Activated gamma-delta T cell (primary cell): ENCODE results near the gene KIF27.
"Not testable (repeated sequence)": the region's sequence is repeated elsewhere in the genome, so short reads cannot be mapped to it uniquely, and the experiment has no call there.

Source experiments
- DNase-seq: peaks from one replicate; lab custom pipeline; 2025; lab: John Stamatoyannopoulos, UW

The KIF27 gene

DNA sequence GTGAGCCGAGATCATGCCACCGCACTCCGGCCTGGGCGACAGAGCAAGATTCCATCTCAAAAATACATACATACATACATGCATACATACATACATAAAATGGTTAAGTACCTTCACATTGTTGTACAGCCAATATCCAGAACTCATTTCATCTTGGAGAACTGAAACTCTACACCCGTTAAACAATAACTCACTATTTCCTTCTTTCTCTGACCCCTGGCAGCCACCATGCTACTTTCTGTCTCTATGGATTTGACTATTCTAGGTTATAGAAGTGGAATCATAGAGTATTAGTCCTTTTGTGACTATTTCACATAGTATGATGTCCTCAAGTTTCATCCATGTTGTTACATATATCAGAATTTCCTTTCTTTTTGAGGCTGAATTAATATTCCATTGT is 9.6 kb upstream of the KIF27 start:
- no peak for DNase-seq

- no peak for DNase-seq
These were observed 6.4 kb upstream of the KIF27 start for GRCh38 chr9:83927591-83927990.

DNA sequence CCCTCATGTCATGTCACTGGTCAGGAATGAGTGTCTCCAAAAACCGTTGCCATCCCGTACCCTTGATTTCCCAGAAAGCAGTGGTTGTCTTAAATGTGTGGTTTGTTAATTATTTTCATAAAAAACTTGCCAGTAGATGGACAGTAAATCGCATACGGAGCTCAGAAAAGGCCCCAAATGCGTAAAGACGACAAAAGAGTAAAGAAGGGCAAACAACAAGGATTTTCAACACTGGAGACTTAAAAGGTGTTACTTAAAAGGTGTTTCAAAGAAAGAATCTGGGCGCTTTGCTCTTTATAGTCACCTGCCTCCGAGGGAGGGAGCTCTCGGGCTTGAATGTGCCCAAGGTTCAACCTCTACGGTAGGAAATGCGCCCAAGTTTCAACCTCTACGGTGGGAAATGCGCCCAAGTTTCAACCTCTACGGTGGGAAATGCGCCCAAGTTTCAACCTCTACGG is 734 bp downstream of the KIF27 start:
- no peak for DNase-seq

- DNase-seq = no peak
These were observed 2.1 kb downstream of the KIF27 start for GRCh38 chr9:83919111-83919510.

- not testable (repeated sequence) for DNase-seq
These were observed 9.0 kb downstream of the KIF27 start for GRCh38 chr9:83912194-83912593.

DNA sequence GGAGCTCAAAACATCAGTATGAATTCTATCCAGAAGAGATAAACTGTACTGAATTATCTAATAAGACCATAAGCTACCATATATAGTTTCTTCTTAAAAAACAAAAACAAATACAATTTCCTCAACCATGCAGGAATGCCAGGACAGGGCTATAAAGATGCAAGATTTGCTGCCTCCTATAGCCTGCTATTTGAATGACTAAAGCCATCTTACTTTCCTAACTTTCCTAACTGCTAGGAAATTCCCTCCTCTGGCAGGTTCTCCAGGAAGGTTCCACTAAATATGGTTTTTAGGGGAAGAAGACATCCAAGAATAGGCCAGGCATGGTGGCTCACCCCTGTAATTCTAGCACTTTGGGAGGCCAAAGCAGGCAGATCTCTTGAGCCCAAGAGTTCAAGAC is 15.1 kb downstream of the KIF27 start:
- no peak for DNase-seq

GRCh38 chr9:83900615-83901014 is 20.6 kb downstream of the KIF27 start:
- not testable (repeated sequence) for DNase-seq

- DNase-seq = not testable (repeated sequence)
These were observed 26.9 kb downstream of the KIF27 start for GRCh38 chr9:83894301-83894700.

DNA sequence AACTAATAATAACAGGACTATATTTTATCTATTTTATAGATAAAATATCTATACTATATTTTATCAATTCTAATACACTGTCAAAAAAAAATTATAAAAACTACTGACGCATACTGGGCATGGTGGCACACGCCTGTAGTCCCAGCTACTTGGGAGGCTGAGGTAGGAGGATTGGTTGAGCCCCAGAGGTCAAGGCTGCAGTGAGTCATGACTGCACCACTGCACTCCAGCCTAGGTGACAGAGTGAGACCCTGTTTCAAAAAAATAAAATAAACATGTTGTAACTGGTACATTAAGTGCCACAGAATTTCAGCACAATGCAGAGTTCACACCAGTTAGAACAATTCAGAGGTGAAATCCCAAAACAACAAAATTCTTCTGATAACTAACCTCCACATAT is 34.7 kb downstream of the KIF27 start:
- DNase-seq = not testable (repeated sequence)

DNA sequence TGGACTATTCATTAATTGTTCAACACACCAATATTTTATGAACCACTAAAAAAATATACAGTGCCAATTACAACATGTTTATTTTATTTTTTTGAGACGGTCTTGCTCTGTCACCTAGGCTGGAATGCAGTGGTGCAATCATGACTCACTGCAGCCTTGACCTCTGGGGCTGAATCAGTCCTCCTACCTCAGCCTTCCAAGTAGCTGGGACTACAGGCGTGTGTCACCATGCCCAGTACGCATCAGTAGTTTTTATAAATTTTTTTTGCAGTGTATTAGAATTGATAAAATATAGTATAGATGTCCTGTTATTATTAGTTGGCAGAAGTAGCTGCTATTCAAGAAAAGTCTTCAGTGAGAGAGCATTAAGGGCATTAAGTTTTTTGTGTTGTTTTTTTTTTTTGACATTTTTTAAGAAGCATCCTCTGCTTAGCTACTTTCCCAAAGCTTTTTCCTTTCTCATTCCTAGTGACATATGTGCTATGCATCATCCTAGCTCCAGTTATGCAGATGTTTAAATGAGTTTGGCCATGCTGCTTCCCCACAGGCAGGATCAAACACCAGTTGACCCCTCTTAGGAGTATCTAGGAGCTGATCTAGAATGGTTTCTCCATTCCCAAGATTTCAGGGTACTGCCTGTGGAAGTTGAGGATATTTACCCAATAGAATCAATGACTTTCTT is 35.5 kb downstream of the KIF27 start:
- not testable (repeated sequence) for DNase-seq

GRCh38 chr9:83881687-83882408 is 39.4 kb downstream of the KIF27 start:
- DNase-seq = not testable (repeated sequence)

DNA sequence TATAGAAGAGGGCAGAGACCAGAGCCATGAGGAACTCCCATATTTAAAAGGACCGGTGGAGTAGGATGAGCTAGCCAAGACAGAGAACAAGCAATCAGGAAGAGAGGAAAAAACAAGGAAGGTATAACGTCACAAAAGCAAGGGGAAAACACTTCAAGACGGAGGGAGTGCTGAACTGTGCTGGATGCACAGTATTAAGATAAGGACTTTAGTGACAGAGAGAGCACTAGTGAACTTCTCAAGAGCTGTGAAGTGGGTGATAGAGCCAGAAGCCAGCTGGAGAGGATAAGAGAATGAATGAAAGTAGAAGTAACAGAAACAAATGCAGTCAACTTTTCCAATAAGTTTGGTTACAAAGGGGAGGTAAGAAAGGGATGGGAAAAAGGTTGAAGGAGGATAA is 45.7 kb downstream of the KIF27 start:
- DNase-seq = not testable (repeated sequence)

DNA sequence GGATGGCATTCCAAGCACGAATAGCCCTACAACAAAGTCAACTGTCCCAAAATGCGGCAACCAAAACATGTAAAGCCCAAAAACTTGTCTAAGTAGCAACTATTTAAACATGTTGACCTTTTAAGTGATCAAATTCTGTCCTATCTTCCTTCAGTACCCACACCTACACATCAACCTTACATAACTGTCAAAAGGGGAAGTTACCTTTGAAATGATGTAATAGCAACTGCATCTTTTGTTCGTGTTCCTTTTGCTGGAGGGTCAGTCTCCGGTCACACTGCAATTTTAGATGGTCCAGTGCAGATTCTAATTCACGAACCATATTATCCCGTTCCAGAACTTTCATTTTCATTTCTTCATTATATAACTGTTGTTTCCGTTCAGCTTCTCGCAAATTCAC is 71.3 kb downstream of the KIF27 start:
- not testable (repeated sequence) for DNase-seq

DNA sequence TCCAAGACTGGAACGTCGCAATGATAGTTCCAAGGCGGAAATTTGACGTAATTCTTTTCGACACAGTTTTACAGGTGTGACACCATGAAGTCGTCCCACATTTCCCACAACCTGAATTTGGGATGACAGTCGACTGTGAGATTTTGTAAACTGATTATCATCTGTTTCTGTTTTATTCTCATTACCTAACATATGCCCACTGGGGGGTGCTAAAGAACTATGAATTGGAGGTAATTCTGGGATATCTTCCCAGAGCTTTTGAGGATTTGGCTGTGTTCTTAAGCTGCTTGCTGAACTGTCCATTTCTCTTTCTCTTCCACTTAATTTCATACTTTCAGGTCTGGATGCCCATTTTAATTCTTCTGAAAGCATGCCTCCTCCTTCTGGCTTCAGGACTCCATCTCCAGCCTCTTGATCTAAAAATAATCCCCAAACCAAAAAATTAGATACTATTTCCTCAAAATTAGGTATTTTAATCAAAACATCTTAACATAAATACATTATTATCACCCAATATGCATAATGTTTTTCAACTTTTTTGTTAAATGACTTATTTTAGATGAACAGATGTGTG is 84.1 kb downstream of the KIF27 start:
- not testable (repeated sequence) for DNase-seq

DNA sequence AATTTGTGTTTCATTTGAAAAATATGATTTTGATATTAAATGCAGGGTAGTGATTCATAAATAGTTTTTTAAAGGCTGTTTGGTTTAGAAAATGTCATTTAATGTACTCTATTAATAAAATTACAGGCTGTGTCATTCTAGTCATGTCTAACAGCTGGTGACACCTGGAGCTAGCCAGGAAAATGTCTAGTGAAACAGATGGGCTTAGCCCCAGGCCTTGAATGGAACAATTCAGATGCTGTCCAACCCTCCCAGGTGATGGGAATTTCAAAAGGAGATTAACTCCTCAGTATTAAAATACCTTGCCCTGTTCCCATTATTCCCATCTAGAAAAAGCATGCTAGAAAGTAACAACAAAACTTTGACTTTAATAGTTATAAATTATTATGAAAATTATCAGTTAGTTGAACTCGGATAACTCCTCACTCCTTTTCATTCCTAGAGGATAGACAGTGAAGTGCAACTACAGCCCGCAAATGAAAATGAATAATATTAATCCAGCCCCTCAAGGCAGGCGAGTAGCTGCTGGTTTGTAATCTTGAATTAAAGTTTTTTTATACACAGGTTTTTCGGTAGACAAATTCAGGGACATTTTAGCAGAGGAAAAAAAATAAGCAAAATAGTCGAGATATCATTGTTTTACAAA is 90.7 kb downstream of the KIF27 start:
- not testable (repeated sequence) for DNase-seq

GRCh38 chr9:83824986-83825623 is 96.1 kb downstream of the KIF27 start:
- not testable (repeated sequence) for DNase-seq

- peak; percentile 77 for DNase-seq
These were observed 103.6 kb downstream of the KIF27 start, which contains the start of gene GKAP1 for GRCh38 chr9:83817356-83818278. Gene GKAP1, minus strand, starts transcription at chr9:83817769. Its CDS starts 11,252 bp downstream, at chr9:83806517.

- DNase-seq = not testable (repeated sequence)
These were observed 104.2 kb downstream of the KIF27 start for GRCh38 chr9:83817011-83817355.

- DNase-seq = not testable (repeated sequence)
These were observed 106.1 kb downstream of the KIF27 start for GRCh38 chr9:83815120-83815519.

DNA sequence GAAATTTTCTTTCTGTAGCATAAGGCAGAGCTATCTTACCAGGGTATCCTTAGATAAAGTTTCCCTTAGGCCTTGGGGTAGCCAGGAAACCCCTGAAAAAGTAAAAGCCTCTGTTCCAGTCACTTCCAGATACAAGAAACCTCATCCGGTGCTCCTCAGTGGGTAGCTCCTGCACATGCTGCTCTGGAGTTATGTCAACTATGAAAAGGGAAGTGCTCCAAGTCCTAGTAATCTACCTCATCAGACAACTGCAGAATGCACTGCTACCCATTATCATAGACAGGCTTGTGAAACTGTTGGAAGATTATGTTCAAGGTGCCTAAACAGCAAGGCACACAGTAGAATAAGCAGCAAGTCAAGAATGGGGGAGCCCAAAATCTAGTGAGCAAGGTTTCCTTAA is 112.0 kb downstream of the KIF27 start:
- not testable (repeated sequence) for DNase-seq

GRCh38 chr9:83804454-83804853 is 116.8 kb downstream of the KIF27 start:
- DNase-seq = not testable (repeated sequence)
